GM11168 (cell line): ENCODE data around the gene TTC36.
"Not testable (repeated sequence)": the region's sequence is repeated elsewhere in the genome, so short reads cannot be mapped to it uniquely, and the experiment has no call there.

Experiments
- in situ Hi-C: fragments of 300-500 bp; cut with MboI; formaldehyde crosslinking; loops from one replicate; pipeline ENCODE4 v1.12.0; 2022; ENCODE audit warnings: low sequenced_read_pairs; ENCODE audit not compliant: unreplicated experiment

The TTC36 gene

DNA sequence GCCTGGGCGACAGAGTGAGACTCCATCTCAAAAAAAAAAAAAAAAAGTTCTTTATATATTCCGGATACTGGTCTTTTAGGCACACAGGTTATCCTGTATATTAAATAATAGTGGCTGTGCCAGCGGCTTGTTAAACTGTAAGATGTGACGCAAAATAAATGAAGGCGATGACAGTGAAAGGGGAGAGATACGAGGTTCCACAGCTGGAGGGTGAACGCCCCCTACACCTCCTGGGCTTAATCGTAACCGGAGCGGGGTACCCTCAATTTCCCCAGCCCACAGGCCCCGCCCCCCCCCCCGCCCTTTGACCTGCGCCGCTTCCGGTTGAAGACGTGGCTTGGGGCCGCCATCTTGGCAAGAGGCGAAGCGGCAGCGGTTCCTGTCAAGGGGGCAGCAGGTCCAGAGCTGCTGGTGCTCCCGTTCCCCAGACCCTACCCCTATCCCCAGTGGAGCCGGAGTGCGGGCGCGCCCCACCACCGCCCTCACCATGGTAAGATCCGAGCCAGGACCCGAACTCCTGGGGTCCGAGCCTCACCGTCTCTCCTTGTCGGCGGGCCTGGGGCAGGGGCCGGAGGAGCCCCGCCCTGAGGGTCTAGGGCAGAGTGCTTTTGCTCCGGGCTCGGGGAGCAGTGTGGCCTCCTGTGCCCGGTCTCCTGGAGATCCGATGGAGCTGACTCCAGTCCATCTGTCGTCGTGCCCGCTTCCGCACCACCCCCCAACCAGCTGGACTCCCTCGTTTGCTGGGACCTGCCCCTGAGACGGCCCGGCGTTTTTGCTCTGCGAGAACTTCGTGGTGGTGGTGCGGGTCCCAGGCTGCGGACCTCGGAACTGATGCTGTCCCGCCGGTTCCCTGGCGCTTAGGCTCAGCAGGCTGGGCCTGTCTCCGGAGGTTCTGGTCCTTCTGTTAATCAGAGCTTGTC lies 45.0 kb downstream of the TTC36 start, which contains the start of gene ARCN1:
ARCN1 (plus strand) TSS at position 349 of the 920 bp plus-strand sequence; CDS start at position 488, 139 bp downstream.
- in situ Hi-C loops, result no loop called here

DNA sequence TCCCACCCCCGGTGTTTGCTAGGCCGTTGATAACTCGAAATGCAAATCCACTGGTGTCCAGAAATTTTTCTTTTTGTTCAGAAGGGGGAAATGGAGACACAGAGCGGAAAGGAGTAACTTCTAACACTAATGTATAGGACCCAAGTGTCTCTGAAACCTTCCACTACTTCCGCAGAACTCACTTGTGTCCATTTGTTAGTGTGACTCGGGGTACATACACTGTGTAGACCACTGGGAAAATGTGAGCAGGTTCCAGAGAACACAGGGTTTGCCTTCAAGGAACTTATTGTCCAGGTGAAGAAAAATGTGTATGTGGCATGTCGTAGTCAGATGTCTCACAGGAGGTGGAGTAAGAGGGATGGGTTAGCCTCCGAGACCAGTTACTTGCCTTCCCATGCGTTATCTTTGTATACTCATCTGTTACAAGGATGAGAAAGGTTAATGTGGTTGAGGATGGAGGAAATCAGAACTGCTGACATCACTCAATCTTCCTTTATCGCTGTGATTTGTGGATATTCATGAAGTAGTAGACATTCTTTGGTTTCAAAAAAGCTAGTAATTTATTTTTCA lies 45.8 kb downstream of the TTC36 start:
- in situ Hi-C loops, result no loop called here

- in situ Hi-C loops, result no loop called here
Measured at GRCh38 chr11:118574636-118575035, 47.4 kb downstream of the TTC36 start.

DNA sequence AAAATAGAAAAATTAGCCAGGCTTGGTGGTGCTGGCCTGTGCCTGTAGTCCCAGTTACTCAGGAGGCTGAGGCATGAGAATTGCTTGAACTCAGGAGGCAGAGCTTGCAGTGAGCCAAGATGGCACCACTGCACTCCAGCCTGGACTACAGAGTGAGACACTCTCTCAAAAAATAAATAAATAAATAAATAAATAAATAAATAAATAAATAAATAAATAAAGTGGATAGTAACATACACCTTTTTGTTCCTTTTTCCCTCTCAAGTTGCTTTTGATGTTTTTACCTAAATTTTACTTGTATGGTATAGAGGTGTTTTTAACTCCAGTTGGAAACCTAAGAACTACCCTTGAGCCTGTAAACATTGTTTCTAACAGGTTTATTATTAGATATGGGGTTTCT lies 50.7 kb downstream of the TTC36 start:
- in situ Hi-C loops, result not testable (repeated sequence)
